ENCODE measurements around the gene GATM. TPM values are rescaled to one million over a fixed set of nuclear protein-coding genes. Genes with fewer than 3 reads are reported as not detected.

GATM gene
- 47.6 TPM for total RNA-seq

- DNase-seq (ENCODE audit: low spot score): peak; percentile 74
Measured at GRCh38 chr15:45378149-45378912, at the start of gene GATM. Gene GATM, minus strand, starts transcription at chr15:45378544. Its CDS starts 91 bp downstream, at chr15:45378453.

- no peak for DNase-seq (ENCODE audit: low spot score)
Measured at GRCh38 chr15:45427085-45427484, 48.7 kb upstream of the GATM start.

- no peak for DNase-seq (ENCODE audit: low spot score)
Measured at GRCh38 chr15:45425135-45425534, 46.8 kb upstream of the GATM start.

GRCh38 chr15:45424429-45424828 is 46.1 kb upstream of the GATM start:
- no peak for DNase-seq (ENCODE audit: low spot score)

GRCh38 chr15:45417303-45417950 is 39.1 kb upstream of the GATM start:
- no peak for DNase-seq (ENCODE audit: low spot score)

- no peak for DNase-seq (ENCODE audit: low spot score)
Measured at GRCh38 chr15:45414215-45414885, 36.0 kb upstream of the GATM start.

GRCh38 chr15:45409596-45409995 is 31.3 kb upstream of the GATM start:
- no peak for DNase-seq (ENCODE audit: low spot score)

GRCh38 chr15:45407786-45408185 is 29.4 kb upstream of the GATM start:
- no peak for DNase-seq (ENCODE audit: low spot score)

GRCh38 chr15:45402955-45403877 is 24.9 kb upstream of the GATM start:
- DNase-seq (ENCODE audit: low spot score): peak; percentile 45

- peak; percentile 98 for DNase-seq (ENCODE audit: low spot score)
Measured at GRCh38 chr15:45402162-45402954, 24.0 kb upstream of the GATM start.

GRCh38 chr15:45401665-45402161 is 23.4 kb upstream of the GATM start:
- no peak for DNase-seq (ENCODE audit: low spot score)

- DNase-seq (ENCODE audit: low spot score): no peak
Measured at GRCh38 chr15:45399381-45400212, 21.3 kb upstream of the GATM start.

GRCh38 chr15:45397116-45397665 is 18.8 kb upstream of the GATM start:
- DNase-seq (ENCODE audit: low spot score): no peak

GRCh38 chr15:45395943-45396342 is 17.6 kb upstream of the GATM start:
- no peak for DNase-seq (ENCODE audit: low spot score)

GRCh38 chr15:45394681-45395080 is 16.3 kb upstream of the GATM start:
- DNase-seq (ENCODE audit: low spot score): no peak

- no peak for DNase-seq (ENCODE audit: low spot score)
Measured at GRCh38 chr15:45393851-45394250, 15.5 kb upstream of the GATM start.

- no peak for DNase-seq (ENCODE audit: low spot score)
Measured at GRCh38 chr15:45392584-45392855, 14.2 kb upstream of the GATM start.

GRCh38 chr15:45391746-45392583 is 13.6 kb upstream of the GATM start:
- no peak for DNase-seq (ENCODE audit: low spot score)

GRCh38 chr15:45389351-45389750 is 11.0 kb upstream of the GATM start:
- no peak for DNase-seq (ENCODE audit: low spot score)
